Measurements from ENCODE around the gene MX2.

MX2 gene

GRCh38 chr21:41369920-41370839 lies 8.4 kb downstream of the MX2 start:
- no peaks in the 10 kb centered on the region for H3K27me3 ChIP-seq (ENCODE audit: control insufficient read depth in 1 of 2, insufficient read depth in 2 of 2, low read length in 2 of 2)
- H3K4me3 ChIP-seq (ENCODE audit: low read depth in 1 of 2, low read length in 2 of 2), result peak overlapping the region; percentile 47 to 65
- peaks cover 33 to 36% of the 10 kb centered on the region in 2 donors for H3K4me1 ChIP-seq (ENCODE audit: control insufficient read depth in 1 of 2, insufficient read depth in 2 of 2, low read length in 2 of 2)
- no peaks in the 10 kb centered on the region for H3K36me3 ChIP-seq (ENCODE audit: control insufficient read depth in 1 of 2, insufficient read depth in 2 of 2, low read length in 2 of 2)
- peak overlapping the region; percentile 13 to 35 for H3K9ac ChIP-seq (ENCODE audit: low read depth in 1 of 2, low read length in 2 of 2)
- H3K27ac ChIP-seq (ENCODE audit: low read depth, low read length), result no peak overlapping the region
- H3K9me3 ChIP-seq (ENCODE audit: control insufficient read depth in 1 of 2, low read length in 2 of 2), result no peaks in the 10 kb centered on the region

- H3K4me3 ChIP-seq (ENCODE audit: low read depth in 1 of 2, low read length in 2 of 2), result peak overlapping the region in 1 of 2 donors; percentile 47
- H3K27ac ChIP-seq (ENCODE audit: low read depth, low read length), result no peak overlapping the region
- H3K9ac ChIP-seq (ENCODE audit: low read depth in 1 of 2, low read length in 2 of 2), result no peak overlapping the region
- H3K4me1 ChIP-seq (ENCODE audit: control insufficient read depth in 1 of 2, insufficient read depth in 2 of 2, low read length in 2 of 2), result peaks cover 32 to 36% of the 10 kb centered on the region in 2 donors
- H3K9me3 ChIP-seq (ENCODE audit: control insufficient read depth in 1 of 2, low read length in 2 of 2), result no peaks in the 10 kb centered on the region
- no peaks in the 10 kb centered on the region for H3K27me3 ChIP-seq (ENCODE audit: control insufficient read depth in 1 of 2, insufficient read depth in 2 of 2, low read length in 2 of 2)
- H3K36me3 ChIP-seq (ENCODE audit: control insufficient read depth in 1 of 2, insufficient read depth in 2 of 2, low read length in 2 of 2), result no peaks in the 10 kb centered on the region
These were observed 9.2 kb downstream of the MX2 start for GRCh38 chr21:41370840-41371684.

DNA sequence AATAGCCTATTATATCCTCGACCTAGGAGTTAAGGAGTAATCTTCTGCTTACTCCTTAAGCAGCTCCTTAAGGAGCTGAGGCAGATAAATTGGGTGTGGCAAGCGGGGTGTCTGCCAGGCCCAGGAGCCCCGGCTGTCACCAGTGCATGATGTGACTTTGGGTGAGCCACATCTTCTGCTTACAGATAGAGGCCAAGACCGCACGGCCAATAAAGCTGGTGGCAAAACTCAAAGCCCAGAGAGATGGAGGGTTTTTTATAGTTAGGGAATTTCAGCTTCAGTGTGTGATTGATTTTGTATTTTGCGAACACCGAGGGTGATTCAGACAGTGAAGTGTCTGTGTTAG lies 9.8 kb downstream of the MX2 start:
- H3K9me3 ChIP-seq (ENCODE audit: control insufficient read depth in 1 of 2, low read length in 2 of 2), result no peaks in the 10 kb centered on the region
- H3K4me1 ChIP-seq (ENCODE audit: control insufficient read depth in 1 of 2, insufficient read depth in 2 of 2, low read length in 2 of 2), result peaks cover 27 to 31% of the 10 kb centered on the region in 2 donors
- no peak overlapping the region for H3K4me3 ChIP-seq (ENCODE audit: low read depth in 1 of 2, low read length in 2 of 2)
- H3K27me3 ChIP-seq (ENCODE audit: control insufficient read depth in 1 of 2, insufficient read depth in 2 of 2, low read length in 2 of 2), result no peaks in the 10 kb centered on the region
- H3K36me3 ChIP-seq (ENCODE audit: control insufficient read depth in 1 of 2, insufficient read depth in 2 of 2, low read length in 2 of 2), result peaks cover 0 to under 1% of the 10 kb centered on the region in 2 donors
- no peak overlapping the region for H3K9ac ChIP-seq (ENCODE audit: low read depth in 1 of 2, low read length in 2 of 2)
- no peak overlapping the region for H3K27ac ChIP-seq (ENCODE audit: low read depth, low read length)

GRCh38 chr21:41373253-41373652 lies 11.4 kb downstream of the MX2 start:
- H3K4me1 ChIP-seq (ENCODE audit: control insufficient read depth in 1 of 2, insufficient read depth in 2 of 2, low read length in 2 of 2), result peaks cover 11 to 15% of the 10 kb centered on the region in 2 donors
- no peaks in the 10 kb centered on the region for H3K27me3 ChIP-seq (ENCODE audit: control insufficient read depth in 1 of 2, insufficient read depth in 2 of 2, low read length in 2 of 2)
- H3K9ac ChIP-seq (ENCODE audit: low read depth in 1 of 2, low read length in 2 of 2), result no peak overlapping the region
- no peak overlapping the region for H3K27ac ChIP-seq (ENCODE audit: low read depth, low read length)
- H3K9me3 ChIP-seq (ENCODE audit: control insufficient read depth in 1 of 2, low read length in 2 of 2), result no peaks in the 10 kb centered on the region
- peaks cover 9 to 16% of the 10 kb centered on the region in 2 donors for H3K36me3 ChIP-seq (ENCODE audit: control insufficient read depth in 1 of 2, insufficient read depth in 2 of 2, low read length in 2 of 2)
- H3K4me3 ChIP-seq (ENCODE audit: low read depth in 1 of 2, low read length in 2 of 2), result no peak overlapping the region

GRCh38 chr21:41373763-41374162 lies 11.9 kb downstream of the MX2 start:
- no peak overlapping the region for H3K4me3 ChIP-seq (ENCODE audit: low read depth in 1 of 2, low read length in 2 of 2)
- H3K27me3 ChIP-seq (ENCODE audit: control insufficient read depth in 1 of 2, insufficient read depth in 2 of 2, low read length in 2 of 2), result no peaks in the 10 kb centered on the region

GRCh38 chr21:41374177-41374712 lies 12.4 kb downstream of the MX2 start:
- Histone ChIP-seq H3K36me3 (ENCODE audit: control insufficient read depth in 1 of 2, insufficient read depth in 2 of 2, low read length in 2 of 2) (peaks cover 9 to 20% of the 10 kb centered on the region in 2 donors), H3K27me3 (ENCODE audit: control insufficient read depth in 1 of 2, insufficient read depth in 2 of 2, low read length in 2 of 2) (no peaks in the 10 kb centered on the region), H3K4me3 (ENCODE audit: low read depth in 1 of 2, low read length in 2 of 2) (no peak overlapping the region), H3K9me3 (ENCODE audit: control insufficient read depth in 1 of 2, low read length in 2 of 2) (no peaks in the 10 kb centered on the region), H3K4me1 (ENCODE audit: control insufficient read depth in 1 of 2, insufficient read depth in 2 of 2, low read length in 2 of 2) (peaks cover 1 to 5% of the 10 kb centered on the region in 2 donors), H3K9ac (ENCODE audit: low read depth in 1 of 2, low read length in 2 of 2) (no peak overlapping the region), H3K27ac (ENCODE audit: low read depth, low read length) (no peak overlapping the region)

More at GRCh38 chr21:41373763-41374162, 11.9 kb downstream of the MX2 start:
- Histone ChIP-seq H3K9me3 (ENCODE audit: control insufficient read depth in 1 of 2, low read length in 2 of 2) (no peaks in the 10 kb centered on the region), H3K4me1 (ENCODE audit: control insufficient read depth in 1 of 2, insufficient read depth in 2 of 2, low read length in 2 of 2) (peaks cover 6 to 10% of the 10 kb centered on the region in 2 donors), H3K9ac (ENCODE audit: low read depth in 1 of 2, low read length in 2 of 2) (no peak overlapping the region), H3K27ac (ENCODE audit: low read depth, low read length) (no peak overlapping the region), H3K36me3 (ENCODE audit: control insufficient read depth in 1 of 2, insufficient read depth in 2 of 2, low read length in 2 of 2) (peaks cover 9 to 18% of the 10 kb centered on the region in 2 donors)

GRCh38 chr21:41374867-41375533 lies 13.2 kb downstream of the MX2 start:
- H3K4me3 ChIP-seq (ENCODE audit: low read depth in 1 of 2, low read length in 2 of 2), result no peak overlapping the region
- H3K36me3 ChIP-seq (ENCODE audit: control insufficient read depth in 1 of 2, insufficient read depth in 2 of 2, low read length in 2 of 2), result peaks cover 9 to 27% of the 10 kb centered on the region in 2 donors
- no peaks in the 10 kb centered on the region for H3K9me3 ChIP-seq (ENCODE audit: control insufficient read depth in 1 of 2, low read length in 2 of 2)
- H3K9ac ChIP-seq (ENCODE audit: low read depth in 1 of 2, low read length in 2 of 2), result no peak overlapping the region
- H3K27me3 ChIP-seq (ENCODE audit: control insufficient read depth in 1 of 2, insufficient read depth in 2 of 2, low read length in 2 of 2), result no peaks in the 10 kb centered on the region
- H3K27ac ChIP-seq (ENCODE audit: low read depth, low read length), result no peak overlapping the region
- H3K4me1 ChIP-seq (ENCODE audit: control insufficient read depth in 1 of 2, insufficient read depth in 2 of 2, low read length in 2 of 2), result peaks cover 0 to 3% of the 10 kb centered on the region in 2 donors

DNA sequence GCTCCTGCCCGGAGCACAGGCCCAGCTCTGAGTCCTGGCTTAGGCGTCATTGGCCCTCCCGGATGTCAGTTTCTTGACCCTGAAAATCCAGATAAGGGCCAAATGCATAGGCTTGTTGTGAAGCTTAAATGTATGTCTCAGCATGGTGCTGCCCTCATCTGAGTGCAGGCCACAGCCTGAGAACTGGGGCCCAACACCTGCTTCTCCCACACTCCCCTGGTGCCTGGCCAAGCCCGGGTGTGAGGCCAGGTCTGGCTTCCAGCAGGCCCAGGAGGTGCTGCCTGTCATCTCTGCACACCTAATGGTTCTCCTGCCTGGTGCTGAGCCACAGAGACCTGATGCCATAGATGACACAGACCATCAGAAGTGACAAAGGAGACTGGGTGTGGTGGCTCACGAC lies 14.0 kb downstream of the MX2 start:
- H3K36me3 ChIP-seq (ENCODE audit: control insufficient read depth in 1 of 2, insufficient read depth in 2 of 2, low read length in 2 of 2), result peaks cover 9 to 35% of the 10 kb centered on the region in 2 donors
- H3K4me1 ChIP-seq (ENCODE audit: control insufficient read depth in 1 of 2, insufficient read depth in 2 of 2, low read length in 2 of 2), result no peaks in the 10 kb centered on the region

DNA sequence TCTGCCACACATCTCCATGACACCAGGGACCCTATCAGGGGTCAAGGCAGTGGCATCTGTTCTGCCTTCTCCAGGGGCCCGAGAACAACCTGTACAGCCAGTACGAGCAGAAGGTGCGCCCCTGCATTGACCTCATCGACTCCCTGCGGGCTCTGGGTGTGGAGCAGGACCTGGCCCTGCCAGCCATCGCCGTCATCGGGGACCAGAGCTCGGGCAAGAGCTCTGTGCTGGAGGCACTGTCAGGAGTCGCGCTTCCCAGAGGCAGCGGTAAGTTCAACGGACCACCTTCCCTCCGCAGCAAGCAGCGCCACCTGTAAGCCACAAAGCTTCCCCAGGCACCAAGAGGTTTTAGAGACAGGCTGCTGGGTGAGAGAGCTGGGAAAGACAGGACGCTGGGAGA lies 15.9 kb downstream of the MX2 start:
- Histone ChIP-seq H3K4me1 (ENCODE audit: control insufficient read depth in 1 of 2, insufficient read depth in 2 of 2, low read length in 2 of 2) (no peaks in the 10 kb centered on the region), H3K9me3 (ENCODE audit: control insufficient read depth in 1 of 2, low read length in 2 of 2) (no peaks in the 10 kb centered on the region), H3K27ac (ENCODE audit: low read depth, low read length) (no peak overlapping the region), H3K9ac (ENCODE audit: low read depth in 1 of 2, low read length in 2 of 2) (no peak overlapping the region), H3K27me3 (ENCODE audit: control insufficient read depth in 1 of 2, insufficient read depth in 2 of 2, low read length in 2 of 2) (no peaks in the 10 kb centered on the region), H3K36me3 (ENCODE audit: control insufficient read depth in 1 of 2, insufficient read depth in 2 of 2, low read length in 2 of 2) (peaks cover 12 to 47% of the 10 kb centered on the region in 2 donors), H3K4me3 (ENCODE audit: low read depth in 1 of 2, low read length in 2 of 2) (no peak overlapping the region)

More for the DNA sequence above, 14.0 kb downstream of the MX2 start:
- H3K27me3 ChIP-seq (ENCODE audit: control insufficient read depth in 1 of 2, insufficient read depth in 2 of 2, low read length in 2 of 2), result no peaks in the 10 kb centered on the region
- no peak overlapping the region for H3K9ac ChIP-seq (ENCODE audit: low read depth in 1 of 2, low read length in 2 of 2)
- H3K4me3 ChIP-seq (ENCODE audit: low read depth in 1 of 2, low read length in 2 of 2), result no peak overlapping the region
- H3K9me3 ChIP-seq (ENCODE audit: control insufficient read depth in 1 of 2, low read length in 2 of 2), result no peaks in the 10 kb centered on the region
- no peak overlapping the region for H3K27ac ChIP-seq (ENCODE audit: low read depth, low read length)

All from duodenal mucosa (tissue), 2 donors.